ENCODE results near the gene EIF4G3. TPM values are rescaled to one million over a fixed set of nuclear protein-coding genes. Genes with fewer than 3 reads are reported as not detected.

The EIF4G3 gene
- total and polyA plus RNA-seq, 2 donors (not counting 3 experiments of a cell fraction or from before 2014, with no cell fraction given) = 40.7 to 78.5 TPM

DNA sequence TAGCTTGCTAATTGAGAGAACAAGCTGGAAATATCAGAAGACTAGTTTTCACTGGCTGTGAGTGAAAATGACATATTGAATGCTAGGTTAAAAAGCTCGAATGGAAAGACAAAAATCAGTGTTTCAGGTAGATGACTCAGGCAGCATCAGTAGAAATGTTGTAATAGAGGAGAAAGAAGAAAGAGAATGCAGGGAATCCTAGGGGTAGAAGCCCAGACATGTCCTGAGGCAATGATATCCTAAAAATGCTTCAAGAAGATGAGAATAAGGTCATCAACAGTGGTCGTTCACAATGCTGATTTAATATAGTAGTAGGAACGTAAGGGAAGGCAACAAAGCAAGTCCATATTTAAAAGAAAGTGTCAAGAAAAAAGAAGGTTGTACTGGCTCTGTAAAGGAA is 292.9 kb downstream of the EIF4G3 start:
- intact Hi-C loops (cut with micrococcal nuclease) (no loop called here), dilution Hi-C loops (cut with MboI; ENCODE audit: extremely low pct_ligation_motif_present, low sequenced_read_pairs) (no loop called here)
- POLR2A ChIA-PET = no interaction called here
- DNase-seq (ENCODE audit: low read depth, low spot score) = no peak
- Histone ChIP-seq H2AFZ (ENCODE audit: low read depth, low read length) (no peak overlapping the region), H3K79me2 (ENCODE audit: control insufficient read depth, insufficient read depth, low read length) (no peaks in the 10 kb centered on the region), H3K36me3 (ENCODE audit: control insufficient read depth in 2 of 2, extremely low read depth in 1 of 2, insufficient read depth in 2 of 2, low read length in 2 of 2) (peaks cover 0 to 2% of the 10 kb centered on the region in 2 experiments), H4K20me1 (replicated peaks; ENCODE audit: control insufficient read depth, extremely low read depth, insufficient read depth, low read length) (no peaks in the 10 kb centered on the region), H3K9me3 (replicated peaks; ENCODE audit: control insufficient read depth, insufficient read depth, low read length) (no peaks in the 10 kb centered on the region), H3K9me1 (replicated peaks; ENCODE audit: control insufficient read depth, extremely low read depth, insufficient read depth, low read length) (no peaks in the 10 kb centered on the region), H3K4me1 (ENCODE audit: control insufficient read depth, extremely low read depth, insufficient read depth, low read length) (peaks cover 2% of the 10 kb centered on the region), H3K9ac (replicated peaks; ENCODE audit: extremely low read depth, insufficient read depth, low read length) (no peak overlapping the region), H3K4me3 (replicated peaks in 1 of 3; ENCODE audit: insufficient read depth in 1 of 3, low read depth in 1 of 3, low read length in 3 of 3) (no peak overlapping the region), H3K4me2 (ENCODE audit: insufficient read depth, low read length) (no peak overlapping the region), H3K27me3 (ENCODE audit: control insufficient read depth in 2 of 2, insufficient read depth in 2 of 2, low read length in 2 of 2) (no peaks in the 10 kb centered on the region), H3K27ac (ENCODE audit: insufficient read depth, low read depth, low read length) (no peak overlapping the region)
- no peak for FAIRE-seq
- no TSS peak for BruUV-seq (replicated peaks)
- TF ChIP-seq, protein P1, sequence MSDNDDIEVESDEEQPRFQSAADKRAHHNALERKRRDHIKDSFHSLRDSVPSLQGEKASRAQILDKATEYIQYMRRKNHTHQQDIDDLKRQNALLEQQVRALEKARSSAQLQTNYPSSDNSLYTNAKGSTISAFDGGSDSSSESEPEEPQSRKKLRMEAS (IDR thresholded peaks at IDR 0.05; ENCODE audit: insufficient read depth, insufficient read length) = no peak
- TF ChIP-seq POLR2A (IDR thresholded peaks at IDR 0.05; ENCODE audit: low read depth, low read length) = no peak
- TF ChIP-seq GATA2 (IDR thresholded peaks at IDR 0.05; ENCODE audit: insufficient read depth, insufficient read length, low read depth, low read length) = no peak
- no peak for TF ChIP-seq POLR2AphosphoS5 (IDR thresholded peaks at IDR 0.05; ENCODE audit: insufficient read depth, low read depth, low read length)
- TF ChIP-seq, protein P2, sequence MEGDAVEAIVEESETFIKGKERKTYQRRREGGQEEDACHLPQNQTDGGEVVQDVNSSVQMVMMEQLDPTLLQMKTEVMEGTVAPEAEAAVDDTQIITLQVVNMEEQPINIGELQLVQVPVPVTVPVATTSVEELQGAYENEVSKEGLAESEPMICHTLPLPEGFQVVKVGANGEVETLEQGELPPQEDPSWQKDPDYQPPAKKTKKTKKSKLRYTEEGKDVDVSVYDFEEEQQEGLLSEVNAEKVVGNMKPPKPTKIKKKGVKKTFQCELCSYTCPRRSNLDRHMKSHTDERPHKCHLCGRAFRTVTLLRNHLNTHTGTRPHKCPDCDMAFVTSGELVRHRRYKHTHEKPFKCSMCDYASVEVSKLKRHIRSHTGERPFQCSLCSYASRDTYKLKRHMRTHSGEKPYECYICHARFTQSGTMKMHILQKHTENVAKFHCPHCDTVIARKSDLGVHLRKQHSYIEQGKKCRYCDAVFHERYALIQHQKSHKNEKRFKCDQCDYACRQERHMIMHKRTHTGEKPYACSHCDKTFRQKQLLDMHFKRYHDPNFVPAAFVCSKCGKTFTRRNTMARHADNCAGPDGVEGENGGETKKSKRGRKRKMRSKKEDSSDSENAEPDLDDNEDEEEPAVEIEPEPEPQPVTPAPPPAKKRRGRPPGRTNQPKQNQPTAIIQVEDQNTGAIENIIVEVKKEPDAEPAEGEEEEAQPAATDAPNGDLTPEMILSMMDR (IDR thresholded peaks at IDR 0.05; ENCODE audit: extremely low read depth in 1 of 2, insufficient read depth in 1 of 2, low read depth in 1 of 2, low read length in 2 of 2) = no peak
- TF ChIP-seq EZH2 (IDR thresholded peaks at IDR 0.05; ENCODE audit: borderline replicate concordance, low read depth, low read length, severe bottlenecking) = no peak
- no peak for TF ChIP-seq MYC (IDR thresholded peaks at IDR 0.05; ENCODE audit: low read depth, low read length)
- no peak for TF ChIP-seq FOS (IDR thresholded peaks at IDR 0.05; ENCODE audit: borderline replicate concordance, insufficient read depth, low read length)
- no peak for TF ChIP-seq JUN (IDR thresholded peaks at IDR 0.05; ENCODE audit: borderline replicate concordance, insufficient read depth, insufficient read length, low read depth)
- CTCF ChIA-PET = interaction anchor here (1.2 to 1.6 kb wide), 2 partner anchors 187 to 311 kb away, joined by 3 to 4 read pairs; no protein-coding TSS in a partner anchor

Measured in endothelial cell of umbilical vein (primary cell).